Stomach (tissue), 4 donors: ENCODE results near the gene SLC5A1.

Experiments used
- CTCF ChIP-seq, 7 experiments: fragments of 450-650 bp in 4 of 7; fragments of 200-600 bp in 3 of 7; sonication (generic) in 3 of 7; IDR thresholded peaks; one replicate each; pipeline ENCODE4 v1.5.1; 2016 to 2019; ENCODE audit warnings: antibody characterized with exemption in 7 of 7, control low read depth in 2 of 7, mild to moderate bottlenecking in 1 of 7
- EP300 ChIP-seq: sonication (generic); formaldehyde crosslinking; IDR thresholded peaks from one replicate; pipeline ENCODE4 v1.6.1; 2017; ENCODE audit warnings: antibody characterized with exemption
- POLR2AphosphoS5 ChIP-seq, 3 donors: sonication (generic); formaldehyde crosslinking; IDR thresholded peaks; one replicate each; pipeline ENCODE4 v1.6.1; 2016; ENCODE audit warnings: antibody characterized with exemption in 3 of 3

GRCh38 chr22:32083000-32083399 lies 39.9 kb downstream of the SLC5A1 start:
- TF ChIP-seq POLR2AphosphoS5 (IDR thresholded peaks at IDR 0.05) (no peak), CTCF (IDR thresholded peaks at IDR 0.05) (no peak), EP300 (no peak)
